HG03108 (cell line): Measurements from ENCODE around the gene ARPC1A.
"Not testable (repeated sequence)": the region's sequence is repeated elsewhere in the genome, so short reads cannot be mapped to it uniquely, and the experiment has no call there.

Experiments used
- ATAC-seq: cut with Tn5 transposase; IDR thresholded peaks from one replicate; pipeline ENCODE4 v1.9.1; 2021; ENCODE audit warnings: moderate library complexity; ENCODE audit not compliant: unreplicated experiment

ARPC1A gene

GRCh38 chr7:99325592-99326407, at the start of gene ARPC1A:
TSS of gene ARPC1A (plus strand) at chr7:99325898. CDS start at chr7:99333354, 7,456 bp downstream.
- peak; percentile 73 for ATAC-seq

- no peak for ATAC-seq
Measured at GRCh38 chr7:99278180-99278579, 47.5 kb upstream of the ARPC1A start.

GRCh38 chr7:99284165-99284564, 41.5 kb upstream of the ARPC1A start:
- ATAC-seq, result not testable (repeated sequence)

GRCh38 chr7:99287779-99288534, 37.7 kb upstream of the ARPC1A start:
- no peak for ATAC-seq

GRCh38 chr7:99289185-99289584, 36.5 kb upstream of the ARPC1A start:
- no peak for ATAC-seq

GRCh38 chr7:99290148-99290547, 35.5 kb upstream of the ARPC1A start:
- not testable (repeated sequence) for ATAC-seq

DNA sequence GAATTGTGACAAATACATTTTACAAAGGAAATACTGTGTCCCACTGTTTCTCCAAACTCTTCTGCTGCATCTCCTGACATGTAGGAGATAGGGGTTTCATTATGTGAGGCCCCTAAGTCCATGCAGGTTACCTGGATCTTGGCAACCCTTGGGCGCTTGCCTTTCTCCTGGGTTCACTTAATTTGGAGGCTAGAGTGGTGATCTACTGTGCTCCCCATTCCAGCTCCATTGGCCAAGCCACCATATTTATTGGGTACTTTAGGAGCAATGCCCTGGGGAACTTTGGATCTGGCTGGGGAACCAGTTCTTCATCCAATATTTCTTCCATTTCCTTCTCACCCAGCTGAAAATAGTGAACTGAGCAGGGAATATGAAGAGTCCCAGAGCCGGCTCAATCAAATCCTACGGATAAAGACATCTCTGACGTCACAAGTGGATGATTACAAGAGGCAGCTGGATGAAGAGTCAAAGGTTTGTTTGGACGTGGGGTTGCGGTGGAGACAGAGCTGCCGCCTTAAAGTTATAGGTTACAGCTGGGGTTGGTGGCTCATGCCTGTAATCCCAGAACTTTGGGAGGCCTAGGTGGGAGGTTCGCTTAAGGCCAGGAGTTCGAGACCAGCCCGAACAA, 34.6 kb upstream of the ARPC1A start:
- no peak for ATAC-seq

DNA sequence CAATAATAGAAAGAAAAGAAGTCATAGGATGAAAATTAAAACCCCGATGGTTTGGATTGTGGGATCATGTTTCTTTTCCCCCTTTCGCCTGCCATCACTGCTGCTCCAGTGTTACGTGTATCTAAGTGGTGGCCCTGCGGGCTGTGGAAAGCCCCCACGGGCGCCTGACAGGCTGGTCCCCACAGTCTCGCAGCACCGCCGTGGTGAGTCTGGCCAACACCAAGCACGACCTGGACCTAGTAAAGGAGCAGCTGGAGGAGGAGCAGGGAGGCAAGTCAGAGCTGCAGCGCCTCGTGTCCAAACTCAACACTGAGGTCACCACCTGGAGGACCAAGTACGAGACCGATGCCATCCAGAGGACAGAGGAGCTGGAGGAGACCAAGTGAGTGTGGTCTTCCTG, 33.6 kb upstream of the ARPC1A start:
- no peak for ATAC-seq

DNA sequence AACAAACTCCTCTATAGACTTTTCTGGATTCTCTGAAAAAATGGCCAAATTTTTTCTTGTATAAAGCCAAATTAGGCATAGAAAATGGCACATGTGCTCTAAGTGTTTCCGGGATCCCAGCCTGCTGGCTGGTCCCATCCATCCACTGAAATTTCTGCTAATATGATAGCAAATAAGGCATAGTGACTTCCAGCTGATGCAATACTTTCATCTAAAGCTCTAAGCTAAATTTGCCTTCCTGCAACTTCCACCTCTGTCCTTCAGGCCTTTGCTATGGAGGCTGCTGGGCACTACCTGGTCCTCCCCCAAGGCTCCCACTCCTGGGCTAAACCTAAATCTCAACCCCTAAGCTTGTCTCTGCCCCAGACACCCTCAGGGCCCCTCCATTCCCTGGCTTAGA, 32.5 kb upstream of the ARPC1A start:
- no peak for ATAC-seq

- no peak for ATAC-seq
Measured at GRCh38 chr7:99293650-99294049, 32.0 kb upstream of the ARPC1A start.

DNA sequence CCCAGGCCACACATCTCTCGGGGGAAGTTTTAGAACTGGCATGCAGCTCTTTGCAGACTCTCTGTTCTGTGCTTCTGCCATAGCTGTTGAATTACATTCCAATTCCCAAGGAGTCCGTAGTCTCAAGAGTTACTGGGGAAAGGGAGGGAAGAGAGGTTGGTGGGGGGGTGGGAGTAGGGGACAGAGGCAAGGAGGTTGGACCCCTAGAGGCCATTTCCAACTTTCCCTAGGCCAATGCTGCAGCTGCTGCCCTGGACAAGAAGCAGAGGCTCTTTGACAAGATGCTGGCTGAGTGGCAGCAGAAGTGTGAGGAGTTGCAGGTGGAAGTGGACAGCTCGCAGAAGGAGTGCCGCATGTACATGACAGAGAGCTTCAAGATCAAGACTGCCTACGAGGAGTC, 29.2 kb upstream of the ARPC1A start:
- no peak for ATAC-seq

GRCh38 chr7:99301496-99301895, 24.2 kb upstream of the ARPC1A start:
- no peak for ATAC-seq

GRCh38 chr7:99305473-99306260, 20.0 kb upstream of the ARPC1A start:
- ATAC-seq, result no peak

- no peak for ATAC-seq
Measured at GRCh38 chr7:99308461-99309074, 17.1 kb upstream of the ARPC1A start.

- ATAC-seq, result no peak
Measured at GRCh38 chr7:99309111-99309510, 16.6 kb upstream of the ARPC1A start.

DNA sequence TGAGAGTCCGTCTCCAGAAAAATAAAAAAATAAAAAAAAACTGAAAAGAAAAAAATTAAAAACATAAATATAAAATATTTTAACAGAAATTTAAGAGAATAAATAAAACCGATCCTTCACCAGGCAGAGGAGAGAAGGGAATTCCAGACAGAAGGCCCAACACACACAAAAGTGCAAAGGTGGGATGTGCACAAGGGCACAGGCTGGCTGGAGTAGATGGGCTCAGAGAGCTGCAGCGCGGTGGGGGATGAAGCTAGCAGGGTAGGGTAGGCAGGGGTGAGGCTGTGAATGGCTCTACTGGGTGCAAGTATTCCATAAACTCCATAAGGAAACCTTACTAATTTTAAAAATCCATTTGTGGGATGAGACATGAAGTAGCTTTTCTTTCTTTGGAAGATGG, 15.7 kb upstream of the ARPC1A start:
- no peak for ATAC-seq

DNA sequence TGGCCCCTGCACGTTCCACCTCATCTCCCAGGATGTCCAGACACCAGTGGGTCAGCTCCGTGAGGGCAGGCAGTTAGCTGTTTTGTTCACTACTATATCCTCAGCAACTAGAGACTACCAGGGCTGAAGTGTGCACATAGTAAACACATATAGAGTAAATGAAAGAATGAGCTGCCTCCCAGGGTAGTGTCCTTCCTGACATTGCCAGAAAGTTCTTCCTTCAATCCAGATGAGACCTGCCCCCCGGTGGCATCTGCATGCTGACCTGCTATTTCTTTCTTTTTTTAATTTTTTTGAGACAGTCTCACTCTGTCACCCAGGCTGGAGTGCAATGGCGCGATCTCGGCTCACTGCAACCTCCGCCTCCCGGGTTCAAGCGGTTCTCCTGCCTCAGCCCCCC, 14.0 kb upstream of the ARPC1A start:
- ATAC-seq, result no peak

GRCh38 chr7:99312316-99313203, 13.1 kb upstream of the ARPC1A start:
- no peak for ATAC-seq

DNA sequence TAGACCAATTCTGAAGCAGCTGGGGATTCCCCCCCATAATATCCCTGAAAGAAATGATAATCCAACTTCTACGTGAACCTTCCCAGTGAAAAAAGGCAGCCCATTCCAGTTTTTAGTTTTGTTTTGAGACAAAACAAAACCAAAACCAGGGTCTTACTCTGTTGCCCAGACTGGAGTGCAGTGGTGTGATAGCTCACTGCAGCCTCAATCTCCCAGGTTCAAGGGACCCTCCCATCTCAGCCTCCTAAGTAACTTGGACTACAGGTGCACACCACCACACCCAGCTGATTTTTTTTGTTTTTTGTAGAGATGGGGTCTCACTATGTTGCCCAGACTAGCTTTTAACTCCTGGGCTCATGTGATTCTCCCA, 12.5 kb upstream of the ARPC1A start:
- no peak for ATAC-seq

DNA sequence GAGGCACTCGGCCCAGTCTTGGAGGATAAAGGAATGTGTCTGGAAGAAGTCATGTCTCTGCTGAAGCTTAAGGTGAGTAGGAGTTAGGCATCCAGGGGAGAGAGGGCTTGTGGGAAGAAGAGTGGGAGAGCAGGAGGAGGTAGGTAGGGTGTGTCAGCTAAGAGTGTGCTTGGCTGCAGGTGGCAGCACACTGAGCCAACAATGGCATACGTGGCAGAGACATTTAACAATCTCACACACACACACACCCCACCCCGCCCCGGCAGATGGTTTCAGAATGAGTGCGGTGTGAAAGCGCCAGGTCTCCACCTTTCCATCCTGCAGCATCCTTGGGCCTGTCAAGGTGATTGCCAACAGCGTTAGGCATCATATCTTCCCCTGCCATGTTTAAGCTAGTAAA, 11.2 kb upstream of the ARPC1A start:
- no peak for ATAC-seq
